ENCODE results near the gene HOXA5.

- TF ChIP-seq, protein P1, sequence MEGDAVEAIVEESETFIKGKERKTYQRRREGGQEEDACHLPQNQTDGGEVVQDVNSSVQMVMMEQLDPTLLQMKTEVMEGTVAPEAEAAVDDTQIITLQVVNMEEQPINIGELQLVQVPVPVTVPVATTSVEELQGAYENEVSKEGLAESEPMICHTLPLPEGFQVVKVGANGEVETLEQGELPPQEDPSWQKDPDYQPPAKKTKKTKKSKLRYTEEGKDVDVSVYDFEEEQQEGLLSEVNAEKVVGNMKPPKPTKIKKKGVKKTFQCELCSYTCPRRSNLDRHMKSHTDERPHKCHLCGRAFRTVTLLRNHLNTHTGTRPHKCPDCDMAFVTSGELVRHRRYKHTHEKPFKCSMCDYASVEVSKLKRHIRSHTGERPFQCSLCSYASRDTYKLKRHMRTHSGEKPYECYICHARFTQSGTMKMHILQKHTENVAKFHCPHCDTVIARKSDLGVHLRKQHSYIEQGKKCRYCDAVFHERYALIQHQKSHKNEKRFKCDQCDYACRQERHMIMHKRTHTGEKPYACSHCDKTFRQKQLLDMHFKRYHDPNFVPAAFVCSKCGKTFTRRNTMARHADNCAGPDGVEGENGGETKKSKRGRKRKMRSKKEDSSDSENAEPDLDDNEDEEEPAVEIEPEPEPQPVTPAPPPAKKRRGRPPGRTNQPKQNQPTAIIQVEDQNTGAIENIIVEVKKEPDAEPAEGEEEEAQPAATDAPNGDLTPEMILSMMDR (IDR thresholded peaks at IDR 0.05; ENCODE audit: control extremely low read depth in 1 of 3, insufficient read depth in 1 of 3, low read depth in 1 of 3, low read length in 3 of 3): no peak
- TF ChIP-seq POLR2A (IDR thresholded peaks at IDR 0.05; ENCODE audit: control extremely low read depth in 1 of 2, low read depth in 2 of 2, low read length in 2 of 2) (no peak), EZH2 (IDR thresholded peaks at IDR 0.05; ENCODE audit: low read depth, low read length, severe bottlenecking) (peak; percentile 55), TEAD4 (IDR thresholded peaks at IDR 0.05; ENCODE audit: low read depth, low read length) (no peak), POLR2AphosphoS5 (IDR thresholded peaks at IDR 0.05; ENCODE audit: low read depth, low read length) (no peak), SUZ12 (IDR thresholded peaks at IDR 0.05; ENCODE audit: low read length) (peak; percentile 81), EP300 (IDR thresholded peaks at IDR 0.05; ENCODE audit: borderline replicate concordance in 1 of 2, low read depth in 2 of 2, low read length in 2 of 2) (no peak), CREB1 (IDR thresholded peaks at IDR 0.05) (no peak), RXRA (IDR thresholded peaks at IDR 0.05; ENCODE audit: insufficient read depth, low read depth, low read length) (no peak), EGR1 (IDR thresholded peaks at IDR 0.05; ENCODE audit: borderline replicate concordance, low read depth, low read length) (no peak)
Observed at GRCh38 chr7:27095050-27095896, 48.2 kb downstream of the HOXA5 start.
